GM19397 (cell line): ENCODE measurements around the gene TFDP2.
"Not testable (repeated sequence)": the region's sequence is repeated elsewhere in the genome, so short reads cannot be mapped to it uniquely, and the experiment has no call there.

Experiments used
- ATAC-seq: cut with Tn5 transposase; IDR thresholded peaks from one replicate; pipeline ENCODE4 v1.9.1; 2021; ENCODE audit warnings: mild to moderate bottlenecking, moderate library complexity; ENCODE audit not compliant: unreplicated experiment

TFDP2 gene

GRCh38 chr3:142077155-142077858 is 72.0 kb downstream of the TFDP2 start:
- no peak for ATAC-seq

DNA sequence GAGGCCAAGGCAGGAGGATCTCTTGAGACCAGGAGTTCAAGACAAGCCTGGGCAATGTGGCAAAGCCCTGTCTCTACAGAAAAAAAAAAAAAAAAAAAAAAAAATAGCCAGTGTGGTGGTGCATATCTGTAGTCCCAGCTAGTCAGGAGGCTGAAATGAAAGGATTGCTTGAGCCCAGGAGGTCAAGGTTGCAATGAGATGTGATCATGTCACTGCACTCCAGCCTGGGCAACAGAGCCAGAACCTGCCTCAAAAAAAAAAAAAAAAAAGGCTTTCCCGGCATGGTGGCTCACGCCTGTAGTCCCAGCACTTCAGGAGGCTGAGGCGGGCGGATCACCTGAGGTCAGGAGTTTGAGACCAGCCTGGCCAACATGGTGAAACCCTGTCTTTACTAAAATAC is 73.7 kb downstream of the TFDP2 start:
- not testable (repeated sequence) for ATAC-seq

DNA sequence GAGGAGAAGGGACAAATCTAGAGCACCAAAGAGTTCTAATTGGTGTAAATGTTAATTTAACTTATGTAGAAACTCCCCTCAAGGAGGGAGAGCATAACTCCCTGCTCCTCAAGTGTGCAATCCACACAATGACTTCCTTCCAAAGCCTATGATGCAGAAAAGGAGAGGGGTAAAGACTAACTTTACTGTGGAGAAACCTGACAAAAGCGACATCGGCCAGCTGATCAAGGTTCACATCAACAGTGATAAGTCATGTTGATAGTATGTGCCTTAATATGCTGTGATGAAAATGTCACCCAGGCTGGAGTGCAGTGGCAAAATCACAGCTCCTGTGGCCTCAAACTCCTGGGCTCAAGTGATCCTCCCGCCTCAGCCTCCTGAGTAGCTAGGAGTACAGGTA is 76.5 kb downstream of the TFDP2 start:
- no peak for ATAC-seq

DNA sequence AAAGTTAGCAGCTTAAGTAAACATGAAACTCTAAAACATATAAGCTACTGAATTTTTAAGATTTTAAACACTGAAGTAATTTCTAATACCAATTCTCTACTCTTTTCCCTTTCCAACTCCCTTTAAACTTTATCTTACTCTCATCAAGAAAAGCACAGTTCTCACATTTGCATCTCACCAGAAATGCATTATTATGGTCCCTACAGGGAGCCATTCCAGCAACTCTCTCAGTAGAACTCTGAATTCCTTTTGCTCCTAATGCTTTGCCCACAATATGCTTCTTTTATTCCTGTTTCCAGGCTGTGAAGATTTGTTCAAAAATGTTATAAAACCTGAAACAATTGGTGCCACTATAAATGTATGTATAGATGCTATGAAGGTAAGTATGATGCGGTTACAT is 83.4 kb downstream of the TFDP2 start:
- ATAC-seq: no peak

- no peak for ATAC-seq
Measured at GRCh38 chr3:142065344-142065743, 84.0 kb downstream of the TFDP2 start.

GRCh38 chr3:142064454-142064853 is 84.9 kb downstream of the TFDP2 start:
- ATAC-seq: no peak

- no peak for ATAC-seq
Measured at GRCh38 chr3:142057331-142057725, 92.0 kb downstream of the TFDP2 start.

DNA sequence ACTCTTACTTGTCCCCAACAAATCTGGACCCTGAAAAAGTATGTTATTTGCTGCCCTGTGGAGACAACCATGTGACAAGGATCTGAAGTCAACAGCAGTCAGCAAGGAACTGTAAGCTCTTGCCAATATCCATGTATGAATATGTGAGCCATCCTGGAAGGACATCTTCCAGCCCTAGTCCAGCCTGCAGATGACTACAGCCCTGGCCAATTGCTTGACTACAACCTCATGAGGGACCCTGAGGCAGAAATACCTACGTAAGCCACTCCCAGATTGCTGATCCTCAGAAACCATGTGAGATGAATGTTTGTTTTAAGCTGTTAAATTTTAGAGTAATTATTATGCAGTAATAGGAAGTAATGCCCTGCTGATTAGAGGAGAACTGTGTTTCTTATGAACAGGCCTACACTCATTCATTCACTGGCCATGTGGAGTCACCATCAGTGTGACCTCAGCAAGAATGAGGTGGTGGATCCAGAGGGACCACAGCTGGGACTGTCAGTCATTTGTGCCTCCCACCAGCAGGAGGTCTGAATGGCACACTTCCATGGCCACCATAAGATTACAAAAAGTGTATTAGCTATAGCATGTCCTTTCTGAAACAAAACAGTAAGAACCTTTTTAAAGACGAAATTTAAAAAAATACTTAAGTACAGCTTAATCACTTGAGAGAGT is 92.6 kb downstream of the TFDP2 start:
- no peak for ATAC-seq

GRCh38 chr3:142053835-142054234 is 95.5 kb downstream of the TFDP2 start:
- ATAC-seq: no peak

DNA sequence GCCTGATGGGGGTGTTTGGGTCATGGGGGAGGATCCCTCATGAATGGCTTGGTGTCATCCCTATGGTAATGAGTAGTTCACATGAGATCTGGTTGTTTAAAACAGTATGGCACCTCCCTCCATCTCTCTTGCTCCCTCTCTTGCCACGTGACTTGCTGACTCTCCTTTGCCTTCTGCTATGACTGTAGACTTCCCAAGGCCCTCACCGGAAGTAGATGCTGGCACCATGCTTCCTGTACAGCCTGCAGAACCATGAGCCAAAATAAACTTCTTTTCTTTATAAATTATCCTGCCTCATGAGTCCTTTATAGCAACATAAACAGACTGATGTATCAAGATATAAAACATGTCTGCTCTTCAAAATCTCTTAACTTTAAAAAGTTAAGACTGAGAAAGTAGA is 96.1 kb downstream of the TFDP2 start:
- no peak for ATAC-seq

DNA sequence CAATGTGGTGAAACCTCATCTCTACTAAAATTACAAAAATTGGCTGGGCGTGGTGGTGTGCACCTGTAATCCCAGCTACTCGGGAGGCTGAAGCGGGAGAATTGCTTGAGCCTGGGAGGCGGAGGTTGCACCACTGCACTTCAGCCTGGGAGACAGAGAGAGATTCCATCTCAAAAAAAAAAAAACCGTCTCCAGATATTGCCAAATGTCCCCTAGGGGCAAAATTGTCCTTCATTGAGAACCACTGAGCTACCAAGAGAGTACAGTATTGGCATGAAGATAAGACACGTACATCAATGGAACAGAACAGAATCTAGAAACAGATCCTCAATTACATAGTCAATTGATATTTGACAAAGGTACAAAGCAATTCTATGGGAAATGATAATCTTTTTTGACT is 98.0 kb downstream of the TFDP2 start:
- ATAC-seq: no peak

- no peak for ATAC-seq
Measured at GRCh38 chr3:142047021-142047369, 102.3 kb downstream of the TFDP2 start.

- ATAC-seq: no peak
Measured at GRCh38 chr3:142046320-142047020, 102.9 kb downstream of the TFDP2 start.

- ATAC-seq: peak; percentile 74
Measured at GRCh38 chr3:142040941-142041491, 108.3 kb downstream of the TFDP2 start.

DNA sequence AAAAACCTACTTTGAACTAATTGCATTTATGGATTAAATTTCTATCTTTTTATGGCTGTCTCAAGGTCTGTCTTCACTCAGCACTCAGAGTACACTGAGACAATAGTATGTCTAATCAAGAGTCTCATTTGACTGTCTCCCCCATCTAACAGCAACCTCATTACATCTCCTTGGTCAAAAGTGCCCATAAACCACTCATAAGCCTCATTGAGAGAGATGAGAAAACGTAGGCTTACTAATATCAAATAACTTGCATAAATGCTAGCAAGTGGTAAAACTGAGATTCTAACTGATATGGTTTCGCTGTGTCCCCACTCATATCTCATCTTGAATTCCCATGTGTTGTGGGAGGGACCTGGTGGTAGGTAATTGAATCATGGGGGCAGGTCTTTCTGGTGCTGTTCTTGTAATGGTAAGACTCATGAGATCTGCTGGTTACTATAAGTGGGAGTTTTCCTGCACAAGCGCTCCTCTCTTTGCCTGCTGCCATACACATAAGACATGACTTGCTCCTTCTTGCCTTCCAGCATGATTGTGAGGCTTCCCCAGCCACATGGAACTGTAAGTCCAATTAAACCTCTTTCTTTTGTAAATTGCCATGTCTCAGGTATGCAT is 113.9 kb downstream of the TFDP2 start:
- no peak for ATAC-seq

DNA sequence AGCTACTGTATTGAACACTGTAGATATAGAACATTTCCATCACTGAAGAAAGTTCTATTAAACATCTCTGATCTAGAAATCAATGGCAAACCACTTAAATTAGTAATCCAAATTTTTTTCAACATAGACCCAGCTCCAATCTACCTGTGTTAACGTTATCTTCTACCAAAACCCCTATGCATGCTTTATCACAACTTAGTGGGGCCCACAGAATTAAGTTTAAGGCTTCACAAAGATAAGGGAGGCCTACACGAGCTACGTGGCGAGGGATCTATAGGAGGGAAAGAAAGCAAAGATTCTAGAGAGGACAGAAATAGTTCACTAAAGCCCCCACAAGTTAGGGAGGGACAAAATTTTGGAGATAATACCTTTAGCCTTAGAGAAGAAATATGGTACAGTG is 116.1 kb downstream of the TFDP2 start:
- ATAC-seq: no peak

- ATAC-seq: no peak
Measured at GRCh38 chr3:142031575-142031974, 117.8 kb downstream of the TFDP2 start.

DNA sequence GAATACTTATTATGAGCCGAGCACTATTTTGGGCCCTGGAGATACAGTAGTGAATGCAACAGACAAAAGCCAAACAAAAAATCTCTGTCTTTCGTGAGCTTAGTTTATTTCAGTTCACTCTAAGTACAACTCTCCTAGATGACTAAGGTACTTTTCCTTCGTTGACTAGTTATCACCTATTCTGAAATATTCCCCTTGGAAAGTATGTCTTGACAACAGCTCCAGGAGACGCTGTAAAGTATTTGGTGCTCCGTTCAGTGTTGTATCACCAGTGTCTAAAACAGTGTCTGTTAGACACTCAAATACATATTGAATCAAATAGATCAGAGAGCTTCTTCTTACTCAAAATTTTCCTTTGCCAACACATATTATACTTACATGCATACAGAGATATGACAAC is 119.6 kb downstream of the TFDP2 start:
- ATAC-seq: no peak

- no peak for ATAC-seq
Measured at GRCh38 chr3:142029052-142029642, 120.2 kb downstream of the TFDP2 start.

- ATAC-seq: no peak
Measured at GRCh38 chr3:142028243-142028777, 121.0 kb downstream of the TFDP2 start.

- no peak for ATAC-seq
Measured at GRCh38 chr3:142027735-142028134, 121.6 kb downstream of the TFDP2 start.
